H1 (cell line): ENCODE measurements around the gene PRC1. TPM values are rescaled to one million over a fixed set of nuclear protein-coding genes. Genes with fewer than 3 reads are reported as not detected.

Experiments used
- CTCF ChIA-PET: fragments of 300-600 bp; sonication (Branson Sonifier 250); formaldehyde crosslinking; loops from one replicate; lab custom pipeline; 2021; ENCODE audit not compliant: partially characterized antibody; lab: Charles Lee
- POLR2A ChIA-PET: fragments of 300-600 bp; sonication (Branson Sonifier 250); formaldehyde crosslinking; loops from one replicate; lab custom pipeline; 2021; ENCODE audit warnings: inconsistent platforms; ENCODE audit not compliant: partially characterized antibody; lab: Charles Lee
- DNase-seq, 2 experiments: peaks; one replicate each; pipeline versions ENCODE4 v3.0.0 to v3.0.0-alpha.2; 2010 to 2022; ENCODE audit warnings: low spot score in 2 of 2, low read depth in 1 of 2, mixed read lengths in 1 of 2
- FAIRE-seq: peaks from 2 replicates; lab custom pipeline; 2011; peaks lifted over from hg19 to GRCh38; lab: Jason Lieb, UNC
- H2AFZ ChIP-seq: 2 replicates; pipeline ENCODE4 v1.8.1; 2012; ENCODE audit warnings: low read length, inconsistent platforms
- H2AK5ac ChIP-seq: 2 replicates; pipeline ENCODE4 v1.6.1; 2013; ENCODE audit warnings: low read depth, low read length
- H2BK120ac ChIP-seq: replicated peaks from 2 replicates; pipeline ENCODE3; 2013; ENCODE audit warnings: low read depth, low read length, inconsistent platforms
- H2BK12ac ChIP-seq: 2 replicates; pipeline ENCODE4 v1.6.1; 2013; ENCODE audit warnings: low read depth, low read length
- H2BK15ac ChIP-seq: 2 replicates; pipeline ENCODE4 v1.6.1; 2013; ENCODE audit warnings: low read length
- H2BK20ac ChIP-seq: 2 replicates; pipeline ENCODE4 v1.6.1; 2013; ENCODE audit warnings: low read length
- H2BK5ac ChIP-seq: 2 replicates; pipeline ENCODE4 v1.6.1; 2013; ENCODE audit warnings: low read depth, low read length
- H3K14ac ChIP-seq: 2 replicates; pipeline ENCODE4 v1.6.1; 2013; ENCODE audit warnings: inconsistent platforms; ENCODE audit not compliant: insufficient read length
- H3K18ac ChIP-seq: 2 replicates; pipeline ENCODE4 v1.6.1; 2013; ENCODE audit warnings: low read length; ENCODE audit errors: extremely low read depth
- H3K23ac ChIP-seq: 2 replicates; pipeline ENCODE4 v1.6.1; 2013; ENCODE audit warnings: inconsistent platforms; ENCODE audit not compliant: insufficient read length
- H3K23me2 ChIP-seq: 2 replicates; pipeline ENCODE4 v1.6.1; 2013; ENCODE audit warnings: low read depth, low read length
- H3K27ac ChIP-seq: 2 replicates; pipeline ENCODE4 v1.6.1; 2011; ENCODE audit warnings: low read depth, low read length, inconsistent platforms
- H3K27me3 ChIP-seq, 4 experiments: replicated peaks in 1 of 4; 1 replicate in 1 of 4; 2 replicates in 3 of 4; pipeline versions ENCODE4 v1.6.1 to v1.8.1; 2011 to 2013; ENCODE audit warnings: low read length in 3 of 4, mild to moderate bottlenecking in 3 of 4, inconsistent platforms in 2 of 4, mixed read lengths in 2 of 4, moderate library complexity in 1 of 4; ENCODE audit not compliant: control insufficient read depth in 3 of 4, insufficient read depth in 3 of 4; ENCODE audit errors: extremely low read depth in 1 of 4
- H3K36me3 ChIP-seq, 4 experiments: 2 replicates each; pipeline versions ENCODE4 v1.6.1 to v1.8.1; 2011 to 2013; ENCODE audit warnings: mild to moderate bottlenecking in 4 of 4, low read length in 3 of 4, moderate library complexity in 2 of 4, control low read depth in 1 of 4, inconsistent platforms in 1 of 4; ENCODE audit not compliant: insufficient read depth in 4 of 4, control insufficient read depth in 2 of 4
- H3K4ac ChIP-seq: replicated peaks from 2 replicates; pipeline ENCODE3; 2013; ENCODE audit warnings: low read length, low read depth, mixed read lengths, inconsistent platforms; ENCODE audit not compliant: insufficient read length
- H3K4me1 ChIP-seq, 4 experiments: replicated peaks in 1 of 4; 1 replicate in 1 of 4; 2 replicates in 3 of 4; pipeline versions ENCODE4 v1.6.1 to v1.8.1; 2011 to 2013; ENCODE audit warnings: low read length in 3 of 4, inconsistent platforms in 2 of 4, mixed read lengths in 1 of 4; ENCODE audit not compliant: insufficient read depth in 4 of 4, control insufficient read depth in 3 of 4
- H3K4me2 ChIP-seq, 2 experiments: 2 replicates each; pipeline versions ENCODE4 v1.6.1 to v1.8.1; 2011 to 2013; ENCODE audit warnings: low read depth in 2 of 2, low read length in 2 of 2, control low read depth in 1 of 2, inconsistent platforms in 1 of 2, mild to moderate bottlenecking in 1 of 2; ENCODE audit not compliant: insufficient read depth in 1 of 2
- H3K4me3 ChIP-seq, 4 experiments: fragments of 200-600, 300-600 bp in 1 of 4; sonication (generic), shearing (Covaris generic), sonication (Bioruptor Twin) in 1 of 4; 2 replicates each; pipeline versions ENCODE4 v1.5.1 to v1.8.1; 2011 to 2016; ENCODE audit warnings: low read length in 4 of 4, low read depth in 3 of 4, control low read depth in 2 of 4, inconsistent platforms in 2 of 4, mild to moderate bottlenecking in 2 of 4, mixed read lengths in 1 of 4, moderate library complexity in 1 of 4; ENCODE audit not compliant: insufficient read depth in 2 of 4; ENCODE audit errors: extremely low read depth in 1 of 4
- H3K56ac ChIP-seq: replicated peaks from 2 replicates; pipeline ENCODE3; 2013; ENCODE audit warnings: low read depth, mild to moderate bottlenecking, mixed read lengths, low read length, inconsistent platforms; ENCODE audit not compliant: insufficient read length
- H3K79me1 ChIP-seq: 2 replicates; pipeline ENCODE4 v1.6.1; 2013; ENCODE audit warnings: low read depth, low read length, control low read depth
- H3K79me2 ChIP-seq, 2 experiments: 2 replicates each; pipeline versions ENCODE4 v1.6.1 to v1.8.1; 2012 to 2013; ENCODE audit warnings: low read length in 2 of 2, mild to moderate bottlenecking in 2 of 2, inconsistent platforms in 1 of 2; ENCODE audit not compliant: insufficient read depth in 2 of 2, control insufficient read depth in 1 of 2
- H3K9ac ChIP-seq, 4 experiments: replicated peaks in 1 of 4; 1 replicate in 1 of 4; 2 replicates in 3 of 4; pipeline versions ENCODE4 v1.6.1 to v1.8.1; 2011 to 2013; ENCODE audit warnings: low read depth in 3 of 4, low read length in 3 of 4, control low read depth in 2 of 4, mild to moderate bottlenecking in 2 of 4, moderate library complexity in 2 of 4, inconsistent platforms in 1 of 4; ENCODE audit errors: extremely low read depth in 1 of 4
- H3K9me3 ChIP-seq, 2 experiments: 2 replicates each; pipeline versions ENCODE4 v1.6.1 to v1.8.1; 2012 to 2013; ENCODE audit warnings: mild to moderate bottlenecking in 2 of 2, moderate library complexity in 2 of 2, control low read depth in 1 of 2, inconsistent platforms in 1 of 2, low read depth in 1 of 2, low read length in 1 of 2, mixed read lengths in 1 of 2; ENCODE audit not compliant: insufficient read depth in 2 of 2
- H4K20me1 ChIP-seq, 2 experiments: replicated peaks in 1 of 2; 2 replicates each; pipeline versions ENCODE3 to v1.8.1; 2011 to 2013; ENCODE audit warnings: inconsistent platforms in 2 of 2, low read length in 2 of 2, mild to moderate bottlenecking in 1 of 2; ENCODE audit not compliant: insufficient read depth in 2 of 2, control insufficient read depth in 1 of 2
- H4K5ac ChIP-seq: 2 replicates; pipeline ENCODE4 v1.6.1; 2013; ENCODE audit warnings: low read length, low read depth, mixed read lengths, inconsistent platforms; ENCODE audit not compliant: insufficient read length
- H4K8ac ChIP-seq: 2 replicates; pipeline ENCODE4 v1.8.0; 2013; ENCODE audit warnings: mild to moderate bottlenecking, moderate library complexity, low read length, inconsistent platforms; ENCODE audit not compliant: insufficient read depth; ENCODE audit errors: extremely low read depth
- H4K91ac ChIP-seq: replicated peaks from 2 replicates; pipeline ENCODE3; 2013; ENCODE audit warnings: low read length, mixed read lengths, inconsistent platforms; ENCODE audit not compliant: insufficient read length
- CBX5 ChIP-seq: fragments of 300-800, 300-1000 bp; sonication (generic); IDR thresholded peaks from 2 replicates; pipeline ENCODE4 v1.7.1; 2016; ENCODE audit warnings: antibody characterized with exemption, low read length, low read depth
- CEBPB ChIP-seq: IDR thresholded peaks from 2 replicates; pipeline ENCODE4 v1.6.1; 2012; ENCODE audit warnings: low read depth, low read length
- CTBP2 ChIP-seq: IDR thresholded peaks from 2 replicates; pipeline ENCODE4 v1.7.0; 2011; ENCODE audit warnings: borderline replicate concordance, mild to moderate bottlenecking, moderate library complexity, mixed read lengths, low read length; ENCODE audit not compliant: insufficient read depth, insufficient read length
- JUN ChIP-seq: IDR thresholded peaks from 2 replicates; pipeline ENCODE4 v1.6.1; 2011; ENCODE audit warnings: low read depth, mild to moderate bottlenecking, improper control_type of control experiment, low read length
- KDM4A ChIP-seq: IDR thresholded peaks from one replicate; pipeline ENCODE4 v1.7.1; 2012; ENCODE audit warnings: low read depth, mild to moderate bottlenecking, moderate library complexity, low read length, inconsistent platforms; ENCODE audit not compliant: severe bottlenecking
- MAFK ChIP-seq: IDR thresholded peaks from 2 replicates; pipeline ENCODE4 v1.6.1; 2012; ENCODE audit warnings: low read depth, mild to moderate bottlenecking, improper control_type of control experiment, low read length
- POU5F1 ChIP-seq: IDR thresholded peaks from 2 replicates; pipeline ENCODE4 v1.6.1; 2011; ENCODE audit warnings: low read depth, mild to moderate bottlenecking, low read length, moderate library complexity
- SAP30 ChIP-seq: fragments of 300-600 bp; sonication (generic); IDR thresholded peaks from 2 replicates; pipeline ENCODE4 v1.7.1; 2012; ENCODE audit warnings: low read length, moderate library complexity, mild to moderate bottlenecking, inconsistent platforms; ENCODE audit not compliant: insufficient read depth, insufficient replicate concordance
- WGBS, 2 experiments: shearing (Covaris generic) in 1 of 2; methylation state at CpG; one replicate each; pipeline versions ENCODE4 v1.1.6 to v1.1.7; 2013 to 2015; ENCODE audit warnings: low lambda C conversion rate in 2 of 2, mixed read lengths in 2 of 2, inconsistent platforms in 1 of 2, low coverage in 1 of 2, missing lambda C conversion rate in 1 of 2; ENCODE audit not compliant: insufficient replicate concordance in 2 of 2, insufficient coverage in 1 of 2, insufficient read length in 1 of 2; ENCODE audit errors: extremely low coverage in 1 of 2, missing lambda C conversion rate in 1 of 2; 5-methylcytosine and 5-hydroxymethylcytosine counted together
- polyA plus RNA-seq, 7 experiments: library from polyadenylated mRNA; depleted of rRNA in 3 of 7; stranded (reverse) in 5 of 7; unstranded in 2 of 7; fragments of >200 nt in 5 of 7; fragments of 200-250 nt in 2 of 7; gene quantifications; 1 replicate in 5 of 7; 2 replicates in 1 of 7; 4 replicates in 1 of 7; pipeline versions ENCODE4 v1.2.1 to v1.2.3, GENCODE V29; 2011 to 2013; ENCODE audit warnings: missing spikeins in 2 of 7, mixed read lengths in 2 of 7
- total RNA-seq: library from RNA; stranded (reverse); fragmentation: NEBNext Ultra II Directional; extraction: Animal tissue kit (Norgen Biotek cat#: 25700); gene quantifications from 2 replicates; pipeline ENCODE4 v1.2.1, GENCODE V29; 2021

Gene PRC1
- total and polyA plus RNA-seq, 2 of the 8 experiments (the other 6 are each of a cell fraction or from before 2014, with no cell fraction given): 90.7 to 181 TPM

DNA sequence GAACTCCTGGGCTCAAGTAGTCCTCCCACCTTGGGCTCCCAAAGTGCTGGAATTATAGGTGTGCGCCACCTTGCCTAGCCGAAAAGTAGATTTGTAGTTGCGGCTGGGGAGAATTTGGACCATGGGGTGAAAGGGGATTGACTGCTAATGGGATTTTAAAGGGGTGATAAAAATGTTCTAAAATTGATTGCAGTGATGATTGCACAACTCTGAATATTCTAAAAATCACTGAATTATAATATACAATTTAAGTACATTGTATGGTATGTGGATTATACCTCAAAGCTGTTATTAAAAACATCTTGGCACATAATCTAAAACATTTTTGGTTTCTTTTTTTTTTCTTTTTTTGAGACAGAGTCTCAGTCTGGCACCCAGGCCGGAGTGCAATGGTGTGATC, 3.9 kb downstream of the PRC1 start:
- Histone ChIP-seq H2BK12ac (no peak overlapping the region), H2AK5ac (no peak overlapping the region), H3K9me3 (no peaks in the 10 kb centered on the region), H4K91ac (no peak overlapping the region), H2BK15ac (no peak overlapping the region), H3K9ac (no peak overlapping the region), H3K4ac (no peak overlapping the region), H3K4me2 (no peak overlapping the region), H2BK5ac (no peak overlapping the region), H3K56ac (no peak overlapping the region), H2BK20ac (no peak overlapping the region), H3K27ac (no peak overlapping the region), H3K23ac (no peak overlapping the region), H4K8ac (no peak overlapping the region; the same call in 1 of the 2 replicates), H4K5ac (no peak overlapping the region), H3K23me2 (peaks cover 8% of the 10 kb centered on the region), H3K18ac (no peak overlapping the region), H2BK120ac (no peak overlapping the region), H3K4me1 (peaks cover 0 to 4% (median 2%) of the 10 kb centered on the region in 4 experiments; a peak in 1 of 7 replicates), H3K36me3 (no peaks in the 10 kb centered on the region), H3K79me1 (peaks cover 6% of the 10 kb centered on the region), H3K4me3 (no peak overlapping the region), H3K14ac (no peak overlapping the region), H3K79me2 (peaks cover 38 to 90% of the 10 kb centered on the region in 2 experiments), H2AFZ (no peak overlapping the region), H3K27me3 (no peaks in the 10 kb centered on the region), H4K20me1 (peaks cover 13 to 14% of the 10 kb centered on the region in 2 experiments)
- DNase-seq: no peak
- no peak for FAIRE-seq
- CTCF ChIA-PET: interaction anchor here (1.0 to 2.2 kb wide), 4 partner anchors 8 to 67 kb away, joined by 3 to 5 read pairs (median 3); partner anchors contain the start of gene UNC45A
- 97% methylated on average over 4 of the region's 4 CpGs; no CpG with 5 or more reads in 1 of the 2 experiments for WGBS, 2 experiments
- POLR2A ChIA-PET: interaction anchor here (0.5 to 0.6 kb wide), 2 partner anchors 159 to 572 kb away, joined by 3 to 5 read pairs; no protein-coding TSS in a partner anchor
- TF ChIP-seq CBX5: no peak
- TF ChIP-seq KDM4A: no peak
- TF ChIP-seq CEBPB: no peak
- no peak for TF ChIP-seq MAFK
- TF ChIP-seq POU5F1: no peak
- no peak for TF ChIP-seq SAP30
- TF ChIP-seq JUN: no peak
- TF ChIP-seq CTBP2: no peak
